ENCODE data around the gene TBX4.
"Not testable (repeated sequence)": the region's sequence is repeated elsewhere in the genome, so short reads cannot be mapped to it uniquely, and the experiment has no call there.

The TBX4 gene

GRCh38 chr17:61427567-61427966, 24.7 kb upstream of the TBX4 start:
- no peak for DNase-seq (ENCODE audit: low read depth in 2 of 3, low spot score in 2 of 3)

GRCh38 chr17:61429274-61429673, 22.9 kb upstream of the TBX4 start:
- DNase-seq (ENCODE audit: low read depth in 2 of 3, low spot score in 2 of 3), result no peak

GRCh38 chr17:61429831-61430230, 22.4 kb upstream of the TBX4 start:
- DNase-seq (ENCODE audit: low read depth in 2 of 3, low spot score in 2 of 3), result not testable (repeated sequence)

- no peak for DNase-seq (ENCODE audit: low read depth in 2 of 3, low spot score in 2 of 3)
Observed at GRCh38 chr17:61431594-61432311, 20.5 kb upstream of the TBX4 start.

- no peak for DNase-seq (ENCODE audit: low read depth in 2 of 3, low spot score in 2 of 3)
Observed at GRCh38 chr17:61436273-61436672, 15.9 kb upstream of the TBX4 start.

- no peak for DNase-seq (ENCODE audit: low read depth in 2 of 3, low spot score in 2 of 3)
Observed at GRCh38 chr17:61436995-61437704, 15.1 kb upstream of the TBX4 start.

GRCh38 chr17:61440697-61441096, 11.5 kb upstream of the TBX4 start:
- no peak for DNase-seq (ENCODE audit: low read depth in 2 of 3, low spot score in 2 of 3)

- DNase-seq (ENCODE audit: low read depth in 2 of 3, low spot score in 2 of 3), result not testable (repeated sequence)
Observed at GRCh38 chr17:61441507-61441906, 10.7 kb upstream of the TBX4 start.

GRCh38 chr17:61442136-61442775, 10.0 kb upstream of the TBX4 start:
- DNase-seq (ENCODE audit: low read depth in 2 of 3, low spot score in 2 of 3), result no peak

GRCh38 chr17:61442878-61443474, 9.2 kb upstream of the TBX4 start:
- no peak for DNase-seq (ENCODE audit: low read depth in 2 of 3, low spot score in 2 of 3)

GRCh38 chr17:61443475-61443882, 8.7 kb upstream of the TBX4 start:
- DNase-seq (ENCODE audit: low read depth in 2 of 3, low spot score in 2 of 3), result no peak

- no peak for DNase-seq (ENCODE audit: low read depth in 2 of 3, low spot score in 2 of 3)
Observed at GRCh38 chr17:61444075-61444474, 8.1 kb upstream of the TBX4 start.

- no peak for DNase-seq (ENCODE audit: low read depth in 2 of 3, low spot score in 2 of 3)
Observed at GRCh38 chr17:61444831-61445230, 7.4 kb upstream of the TBX4 start.

- no peak for DNase-seq (ENCODE audit: low read depth in 2 of 3, low spot score in 2 of 3)
Observed at GRCh38 chr17:61447358-61447757, 4.9 kb upstream of the TBX4 start.

GRCh38 chr17:61448042-61448441, 4.2 kb upstream of the TBX4 start:
- DNase-seq (ENCODE audit: low read depth in 2 of 3, low spot score in 2 of 3), result no peak

GRCh38 chr17:61449140-61449539, 3.1 kb upstream of the TBX4 start:
- DNase-seq (ENCODE audit: low read depth in 2 of 3, low spot score in 2 of 3), result not testable (repeated sequence)

- no peak for DNase-seq (ENCODE audit: low read depth in 2 of 3, low spot score in 2 of 3)
Observed at GRCh38 chr17:61449707-61450640, 2.2 kb upstream of the TBX4 start.

GRCh38 chr17:61450641-61451537, 1.3 kb upstream of the TBX4 start:
- DNase-seq (ENCODE audit: low read depth in 2 of 3, low spot score in 2 of 3), result no peak

GRCh38 chr17:61451538-61452300, 503 bp upstream of the TBX4 start:
- DNase-seq (ENCODE audit: low read depth in 2 of 3, low spot score in 2 of 3), result no peak
